Activated naive CD8-positive, alpha-beta T cell treated with anti-CD3 and anti-CD28 coated beads, Interleukin-2, amount 10 ng/mL, durations not matched to agents 7 days and 5 days (primary cell): Measurements from ENCODE around the gene IGSF21. TPM values are rescaled to one million over a fixed set of nuclear protein-coding genes. Genes with fewer than 3 reads are reported as not detected.

Experiments used
- ATAC-seq: fragments of 150-1000 bp; cut with Tn5 transposase; one replicate; pipeline ENCODE4 v1.10.0; 2021; ENCODE audit warnings: low read depth, moderate library complexity
- POLR2A ChIA-PET: fragments of 350-600 bp; sonication (Branson Sonifier 250); formaldehyde crosslinking; loops from one replicate; lab custom pipeline; 2021; ENCODE audit warnings: antibody characterized with exemption; lab: Charles Lee
- DNase-seq: peaks from one replicate; pipeline ENCODE4 v3.0.0; 2021
- H3K27ac Mint-ChIP-seq: one replicate; pipeline ENCODE4 v1.8.0; 2022; ENCODE audit warnings: mild to moderate bottlenecking, mixed read lengths
- H3K27me3 Mint-ChIP-seq: one replicate; pipeline ENCODE4 v1.8.0; 2022; ENCODE audit warnings: mild to moderate bottlenecking, moderate library complexity, mixed read lengths
- H3K36me3 Mint-ChIP-seq: one replicate; pipeline ENCODE4 v1.8.0; 2021; ENCODE audit warnings: mild to moderate bottlenecking, mixed read lengths
- H3K4me1 Mint-ChIP-seq: one replicate; pipeline ENCODE4 v1.8.0; 2021; ENCODE audit warnings: mixed read lengths
- H3K4me3 Mint-ChIP-seq: one replicate; pipeline ENCODE4 v1.8.0; 2022; ENCODE audit warnings: mild to moderate bottlenecking, moderate library complexity, mixed read lengths
- H3K9me3 Mint-ChIP-seq: one replicate; pipeline ENCODE4 v1.8.0; 2021; ENCODE audit warnings: mixed read lengths
- total RNA-seq, 2 experiments: library from RNA; stranded (reverse); gene quantifications; one replicate each; pipeline ENCODE4 v1.2.3, GENCODE V29; 2021

Gene IGSF21
- total RNA-seq, 2 experiments from 2014 or later = not detected

GRCh38 chr1:18192182-18192581 lies 84.6 kb downstream of the IGSF21 start:
- Mint-ChIP-seq H3K9me3 (no peaks in the 10 kb centered on the region), H3K27me3 (peaks cover 15% of the 10 kb centered on the region), H3K4me1 (no peaks in the 10 kb centered on the region), H3K27ac (no peak overlapping the region), H3K4me3 (no peak overlapping the region), H3K36me3 (no peaks in the 10 kb centered on the region)
- ATAC-seq (no peak), DNase-seq (no peak)
- POLR2A ChIA-PET = no interaction called here

- H3K36me3 Mint-ChIP-seq = no peaks in the 10 kb centered on the region
- ATAC-seq (no peak), DNase-seq (no peak)
- H3K9me3 Mint-ChIP-seq = no peaks in the 10 kb centered on the region
- no peak overlapping the region for H3K4me3 Mint-ChIP-seq
- peaks cover 15% of the 10 kb centered on the region for H3K27me3 Mint-ChIP-seq
- POLR2A ChIA-PET = no interaction called here
- H3K4me1 Mint-ChIP-seq = no peaks in the 10 kb centered on the region
- no peak overlapping the region for H3K27ac Mint-ChIP-seq
These were observed 85.4 kb downstream of the IGSF21 start for GRCh38 chr1:18192974-18193373.

- Mint-ChIP-seq H3K4me1 (no peaks in the 10 kb centered on the region), H3K36me3 (no peaks in the 10 kb centered on the region), H3K4me3 (no peak overlapping the region), H3K9me3 (no peaks in the 10 kb centered on the region), H3K27ac (no peak overlapping the region), H3K27me3 (peaks cover 15% of the 10 kb centered on the region)
- DNase-seq (no peak), ATAC-seq (no peak)
- POLR2A ChIA-PET = no interaction called here
These were observed 89.7 kb downstream of the IGSF21 start for GRCh38 chr1:18197299-18197698.

GRCh38 chr1:18198260-18198659 lies 90.7 kb downstream of the IGSF21 start:
- Mint-ChIP-seq H3K27me3 (peaks cover 7% of the 10 kb centered on the region), H3K36me3 (no peaks in the 10 kb centered on the region), H3K27ac (no peak overlapping the region), H3K4me1 (no peaks in the 10 kb centered on the region), H3K9me3 (no peaks in the 10 kb centered on the region), H3K4me3 (no peak overlapping the region)
- no peak for DNase-seq
- POLR2A ChIA-PET = no interaction called here
- ATAC-seq = no peak

GRCh38 chr1:18199462-18199861 lies 91.9 kb downstream of the IGSF21 start:
- H3K4me3 Mint-ChIP-seq = no peak overlapping the region
- no peaks in the 10 kb centered on the region for H3K36me3 Mint-ChIP-seq
- H3K9me3 Mint-ChIP-seq = no peaks in the 10 kb centered on the region
- POLR2A ChIA-PET = no interaction called here
- peaks cover 9% of the 10 kb centered on the region for H3K27me3 Mint-ChIP-seq
- no peaks in the 10 kb centered on the region for H3K4me1 Mint-ChIP-seq
- DNase-seq = no peak
- ATAC-seq = no peak
- no peak overlapping the region for H3K27ac Mint-ChIP-seq

GRCh38 chr1:18200136-18200717 lies 92.6 kb downstream of the IGSF21 start:
- no peaks in the 10 kb centered on the region for H3K36me3 Mint-ChIP-seq
- no peak overlapping the region for H3K4me3 Mint-ChIP-seq
- H3K9me3 Mint-ChIP-seq = no peaks in the 10 kb centered on the region
- H3K27me3 Mint-ChIP-seq = peaks cover 9% of the 10 kb centered on the region
- H3K27ac Mint-ChIP-seq = no peak overlapping the region
- ATAC-seq (no peak), DNase-seq (no peak)
- H3K4me1 Mint-ChIP-seq = no peaks in the 10 kb centered on the region
- POLR2A ChIA-PET = no interaction called here

- H3K4me3 Mint-ChIP-seq = no peak overlapping the region
These were observed 93.3 kb downstream of the IGSF21 start for GRCh38 chr1:18200918-18201317.

GRCh38 chr1:18201997-18202719 lies 94.6 kb downstream of the IGSF21 start:
- Mint-ChIP-seq H3K4me1 (no peaks in the 10 kb centered on the region), H3K4me3 (no peak overlapping the region), H3K27ac (no peak overlapping the region), H3K9me3 (peaks cover 2% of the 10 kb centered on the region), H3K36me3 (no peaks in the 10 kb centered on the region), H3K27me3 (peaks cover 2% of the 10 kb centered on the region)
- DNase-seq (no peak), ATAC-seq (no peak)
- POLR2A ChIA-PET = no interaction called here

More at GRCh38 chr1:18200918-18201317, 93.3 kb downstream of the IGSF21 start:
- no peaks in the 10 kb centered on the region for H3K36me3 Mint-ChIP-seq
- H3K27me3 Mint-ChIP-seq = peaks cover 4% of the 10 kb centered on the region
- ATAC-seq (no peak), DNase-seq (no peak)
- H3K9me3 Mint-ChIP-seq = no peaks in the 10 kb centered on the region
- POLR2A ChIA-PET = no interaction called here
- no peak overlapping the region for H3K27ac Mint-ChIP-seq
- no peaks in the 10 kb centered on the region for H3K4me1 Mint-ChIP-seq

- Mint-ChIP-seq H3K27ac (no peak overlapping the region), H3K4me1 (no peaks in the 10 kb centered on the region), H3K27me3 (peaks cover 2% of the 10 kb centered on the region), H3K4me3 (no peak overlapping the region), H3K36me3 (no peaks in the 10 kb centered on the region), H3K9me3 (peaks cover 2% of the 10 kb centered on the region)
- DNase-seq = no peak
- ATAC-seq = no peak
- POLR2A ChIA-PET = no interaction called here
These were observed 96.0 kb downstream of the IGSF21 start for GRCh38 chr1:18203645-18204044.

GRCh38 chr1:18204575-18204974 lies 97.0 kb downstream of the IGSF21 start:
- DNase-seq (no peak), ATAC-seq (no peak)
- no peak overlapping the region for H3K27ac Mint-ChIP-seq
- H3K4me3 Mint-ChIP-seq = no peak overlapping the region
- H3K4me1 Mint-ChIP-seq = no peaks in the 10 kb centered on the region
- POLR2A ChIA-PET = no interaction called here
- H3K9me3 Mint-ChIP-seq = peaks cover 2% of the 10 kb centered on the region
- H3K36me3 Mint-ChIP-seq = no peaks in the 10 kb centered on the region
- H3K27me3 Mint-ChIP-seq = peaks cover 2% of the 10 kb centered on the region

GRCh38 chr1:18205319-18205718 lies 97.7 kb downstream of the IGSF21 start:
- Mint-ChIP-seq H3K9me3 (peaks cover 2% of the 10 kb centered on the region), H3K36me3 (no peaks in the 10 kb centered on the region), H3K4me1 (no peaks in the 10 kb centered on the region), H3K27ac (no peak overlapping the region), H3K27me3 (peaks cover 2% of the 10 kb centered on the region), H3K4me3 (no peak overlapping the region)
- POLR2A ChIA-PET = no interaction called here
- DNase-seq (no peak), ATAC-seq (no peak)

- H3K4me1 Mint-ChIP-seq = no peaks in the 10 kb centered on the region
- POLR2A ChIA-PET = no interaction called here
- no peaks in the 10 kb centered on the region for H3K36me3 Mint-ChIP-seq
- no peaks in the 10 kb centered on the region for H3K27me3 Mint-ChIP-seq
- ATAC-seq (no peak), DNase-seq (no peak)
- no peaks in the 10 kb centered on the region for H3K9me3 Mint-ChIP-seq
- no peak overlapping the region for H3K27ac Mint-ChIP-seq
- H3K4me3 Mint-ChIP-seq = no peak overlapping the region
These were observed 104.2 kb downstream of the IGSF21 start for GRCh38 chr1:18211764-18212163.

- no peaks in the 10 kb centered on the region for H3K27me3 Mint-ChIP-seq
- H3K4me3 Mint-ChIP-seq = no peak overlapping the region
- POLR2A ChIA-PET = no interaction called here
- no peaks in the 10 kb centered on the region for H3K4me1 Mint-ChIP-seq
- no peaks in the 10 kb centered on the region for H3K9me3 Mint-ChIP-seq
- no peak for DNase-seq
- no peak for ATAC-seq
- no peak overlapping the region for H3K27ac Mint-ChIP-seq
- H3K36me3 Mint-ChIP-seq = no peaks in the 10 kb centered on the region
These were observed 109.9 kb downstream of the IGSF21 start for GRCh38 chr1:18217398-18218043.

GRCh38 chr1:18229625-18230024 lies 122.0 kb downstream of the IGSF21 start:
- ATAC-seq (no peak), DNase-seq (no peak)
- Mint-ChIP-seq H3K4me3 (no peak overlapping the region), H3K27ac (no peak overlapping the region), H3K36me3 (no peaks in the 10 kb centered on the region), H3K27me3 (no peaks in the 10 kb centered on the region), H3K4me1 (no peaks in the 10 kb centered on the region), H3K9me3 (peaks cover 10% of the 10 kb centered on the region)
- POLR2A ChIA-PET = no interaction called here
